IPS-NIHi11 (cell line): ENCODE measurements around the gene KDM2A.

Source experiments
- DNase-seq: peaks from one replicate; pipeline ENCODE4 v3.0.0; 2012; ENCODE audit warnings: mixed read lengths, low spot score

The KDM2A gene

DNA sequence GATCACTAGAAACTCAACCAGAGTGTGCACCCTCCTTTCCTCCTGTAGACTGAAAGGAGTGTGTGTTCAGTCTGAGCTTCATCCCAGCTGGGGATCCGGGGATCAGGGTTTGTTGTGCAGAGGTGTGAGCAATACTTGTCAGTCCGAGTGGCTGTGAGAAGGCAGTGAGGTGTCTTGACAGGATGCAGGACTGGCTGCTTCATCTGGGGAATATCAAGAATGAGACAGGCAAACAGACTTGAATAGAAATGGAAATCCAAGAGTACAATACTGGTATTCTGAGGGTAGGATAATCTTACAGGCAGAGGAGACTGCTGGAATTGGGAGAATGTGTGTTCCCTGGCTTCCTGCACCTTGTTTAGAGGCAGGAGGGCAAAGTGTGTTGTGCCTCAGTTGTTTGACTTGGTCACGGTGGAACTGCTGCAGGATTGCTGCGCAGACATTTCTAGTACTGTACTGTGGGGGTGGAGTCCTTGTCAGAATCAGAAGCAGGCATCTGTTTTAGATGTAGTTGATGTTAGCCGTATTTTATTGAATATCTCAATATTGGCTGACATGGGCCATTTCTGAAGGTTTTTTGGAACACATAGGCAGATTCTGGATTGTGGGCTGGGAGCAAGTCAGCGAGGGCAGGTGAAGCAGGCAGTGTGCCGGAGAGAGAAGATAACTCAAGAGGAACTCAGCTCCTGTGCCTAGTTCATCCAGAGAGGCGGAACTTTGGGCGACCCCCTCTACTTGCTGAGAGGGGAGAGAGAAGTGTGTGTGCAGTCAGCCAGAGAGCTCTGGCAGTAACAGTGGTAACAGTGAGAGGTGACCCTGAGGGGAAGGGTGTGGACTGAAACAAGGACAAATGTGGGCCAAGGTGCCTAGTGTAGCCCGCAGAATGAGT is 120.1 kb downstream of the KDM2A start:
- DNase-seq, result no peak

- DNase-seq, result peak; percentile 94
Observed at GRCh38 chr11:67239783-67240575, 120.9 kb downstream of the KDM2A start.

- DNase-seq, result no peak
Observed at GRCh38 chr11:67240576-67241389, 121.7 kb downstream of the KDM2A start.

DNA sequence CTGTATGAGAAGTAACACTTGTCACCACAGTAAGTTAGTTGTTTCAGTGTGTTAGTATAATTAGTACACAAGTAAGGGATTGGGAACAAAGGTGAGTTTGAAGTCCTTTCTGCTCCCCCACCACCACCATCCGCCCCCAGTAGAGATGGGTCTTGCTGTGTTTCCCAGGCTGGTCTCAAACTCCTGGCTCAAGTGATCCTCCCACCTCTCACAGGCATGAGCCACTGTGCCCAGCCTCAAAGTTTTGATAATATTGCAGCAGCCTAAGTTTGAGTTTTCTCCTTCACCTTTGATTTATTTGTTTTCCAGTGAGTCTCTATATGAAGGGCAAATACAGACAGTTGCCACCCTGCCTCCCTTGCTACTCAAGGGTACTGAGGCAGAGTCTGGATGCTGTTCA is 123.5 kb downstream of the KDM2A start:
- DNase-seq, result no peak

- no peak for DNase-seq
Observed at GRCh38 chr11:67243051-67243450, 124.0 kb downstream of the KDM2A start.

- DNase-seq, result no peak
Observed at GRCh38 chr11:67245046-67245445, 126.0 kb downstream of the KDM2A start.

DNA sequence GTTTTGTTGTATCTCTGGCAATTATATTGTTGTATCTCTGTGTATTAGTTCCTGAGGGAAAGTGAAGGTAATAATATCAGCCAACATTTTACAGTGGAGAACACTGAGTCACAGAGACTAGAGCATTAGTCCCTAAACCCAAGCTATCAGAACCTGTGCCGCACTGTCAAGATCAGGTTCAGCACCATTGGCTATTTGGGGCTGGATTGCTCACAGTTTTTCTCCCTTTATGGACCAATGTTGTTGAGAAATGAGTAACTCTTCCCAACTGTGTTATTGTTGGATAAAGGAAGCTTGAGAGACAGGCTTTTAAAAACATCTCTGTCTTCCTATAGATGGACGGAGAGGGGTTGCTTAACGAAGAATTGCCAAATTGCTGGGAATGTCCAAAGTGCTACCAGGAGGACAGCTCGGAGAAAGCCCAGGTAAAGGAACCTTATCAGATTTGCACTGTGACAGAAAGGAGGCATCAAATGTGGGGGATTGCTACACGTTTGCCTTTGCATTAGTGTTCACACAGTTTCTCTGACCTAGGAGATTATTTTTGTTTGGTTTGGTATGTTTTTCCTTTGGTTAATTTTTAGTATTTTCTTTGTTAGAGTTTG is 129.0 kb downstream of the KDM2A start:
- no peak for DNase-seq

- DNase-seq, result peak; percentile 45
Observed at GRCh38 chr11:67248653-67249052, 129.6 kb downstream of the KDM2A start.

DNA sequence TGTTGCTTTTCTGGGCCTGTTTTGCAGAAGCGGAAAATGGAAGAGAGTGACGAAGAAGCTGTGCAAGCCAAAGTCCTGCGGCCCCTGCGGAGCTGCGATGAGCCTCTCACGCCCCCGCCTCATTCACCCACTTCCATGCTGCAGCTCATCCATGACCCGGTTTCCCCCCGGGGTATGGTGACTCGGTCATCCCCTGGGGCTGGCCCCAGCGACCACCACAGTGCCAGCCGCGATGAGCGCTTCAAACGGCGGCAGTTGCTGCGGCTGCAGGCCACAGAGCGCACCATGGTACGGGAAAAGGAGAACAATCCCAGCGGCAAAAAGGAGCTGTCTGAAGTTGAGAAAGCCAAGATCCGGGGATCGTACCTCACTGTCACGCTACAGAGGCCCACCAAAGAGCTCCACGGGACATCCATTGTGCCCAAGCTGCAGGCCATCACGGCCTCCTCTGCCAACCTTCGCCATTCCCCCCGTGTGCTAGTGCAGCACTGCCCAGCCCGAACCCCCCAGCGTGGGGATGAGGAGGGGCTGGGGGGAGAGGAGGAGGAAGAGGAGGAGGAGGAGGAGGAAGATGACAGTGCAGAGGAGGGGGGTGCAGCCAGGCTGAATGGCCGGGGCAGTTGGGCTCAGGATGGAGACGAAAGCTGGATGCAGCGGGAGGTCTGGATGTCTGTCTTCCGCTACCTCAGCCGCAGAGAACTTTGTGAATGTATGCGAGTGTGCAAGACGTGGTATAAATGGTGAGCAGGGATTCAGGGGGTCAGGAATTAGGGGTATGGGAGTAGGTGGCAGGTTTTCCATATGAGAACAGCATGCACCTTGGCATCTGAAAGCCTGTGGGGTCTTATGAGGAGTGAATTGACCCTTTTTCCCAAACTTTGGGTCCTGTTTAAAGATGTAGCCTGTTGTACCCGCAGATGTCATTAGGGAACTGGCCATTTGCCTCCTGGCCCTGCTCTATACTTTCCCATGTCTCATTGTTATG is 131.3 kb downstream of the KDM2A start:
- DNase-seq, result no peak

DNA sequence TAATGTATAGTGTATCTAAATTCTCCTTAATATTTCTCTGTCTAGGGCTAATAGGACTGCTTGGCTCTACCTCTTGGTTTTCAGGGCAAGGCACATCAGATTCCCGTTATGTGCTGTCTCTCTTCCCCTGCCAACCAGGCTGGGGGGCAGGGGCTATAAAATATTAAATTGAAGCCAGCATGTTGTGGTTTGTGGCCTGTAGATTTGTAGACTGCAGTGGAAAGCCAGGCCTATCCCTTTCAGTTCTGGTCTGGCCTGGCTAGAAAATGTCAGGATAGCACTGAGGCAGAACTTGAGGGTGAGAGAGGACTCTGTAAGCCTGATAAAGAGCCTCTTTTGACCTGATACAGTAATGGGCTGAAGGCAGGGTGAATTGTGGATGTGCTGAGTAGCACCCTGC is 132.8 kb downstream of the KDM2A start:
- no peak for DNase-seq

GRCh38 chr11:67252831-67253239 is 133.8 kb downstream of the KDM2A start:
- peak; percentile 49 for DNase-seq

- no peak for DNase-seq
Observed at GRCh38 chr11:67253872-67254624, 135.0 kb downstream of the KDM2A start.

DNA sequence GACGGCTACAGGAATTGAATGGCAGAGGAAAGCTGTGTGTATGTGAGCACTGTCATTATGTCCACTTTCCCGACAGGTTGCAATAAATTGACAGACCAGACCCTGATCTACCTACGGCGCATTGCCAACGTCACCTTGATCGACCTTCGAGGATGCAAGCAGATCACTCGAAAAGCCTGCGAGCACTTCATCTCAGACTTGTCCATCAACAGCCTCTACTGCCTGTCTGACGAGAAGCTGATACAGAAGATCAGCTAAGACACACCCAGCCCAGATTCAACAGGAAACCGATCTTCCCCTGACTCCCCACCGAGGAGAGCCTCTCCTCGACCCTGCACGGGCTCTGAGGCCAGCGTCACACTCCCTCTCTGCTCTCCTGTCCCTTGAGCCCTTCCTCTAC is 135.7 kb downstream of the KDM2A start:
- no peak for DNase-seq

GRCh38 chr11:67255353-67255752 is 136.3 kb downstream of the KDM2A start:
- no peak for DNase-seq

DNA sequence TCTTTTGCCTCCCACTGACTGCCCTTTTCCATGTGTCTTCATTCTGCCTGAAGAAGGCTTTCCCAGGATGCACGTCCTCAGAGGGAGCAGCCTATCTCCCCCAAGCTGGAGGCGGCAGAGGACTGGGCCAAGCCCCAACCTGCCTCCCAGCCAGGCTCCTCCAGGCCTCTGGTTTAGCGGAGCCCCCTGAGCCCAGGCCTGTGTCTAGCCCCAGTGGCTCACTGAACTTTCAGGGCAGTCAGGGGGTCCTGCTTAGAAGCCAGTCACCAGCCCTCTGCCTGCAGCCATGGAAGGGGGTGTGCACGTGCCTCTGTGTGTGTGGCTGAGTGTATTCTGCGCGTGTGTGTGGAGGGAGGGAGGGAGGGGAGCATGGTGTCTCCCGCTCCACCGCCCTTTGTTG is 136.8 kb downstream of the KDM2A start:
- DNase-seq, result no peak

GRCh38 chr11:67256477-67257135 is 137.5 kb downstream of the KDM2A start:
- no peak for DNase-seq

GRCh38 chr11:67260406-67260805 is 141.3 kb downstream of the KDM2A start:
- DNase-seq, result no peak

GRCh38 chr11:67260885-67261639 is 142.0 kb downstream of the KDM2A start:
- DNase-seq, result peak; percentile 89

- no peak for DNase-seq
Observed at GRCh38 chr11:67261640-67261945, 142.5 kb downstream of the KDM2A start.
